HFFc6 (cell line): ENCODE results near the gene TTYH2. TPM values are rescaled to one million over a fixed set of nuclear protein-coding genes. Genes with fewer than 3 reads are reported as not detected.

ENCODE experiments used
- DNase-seq: peaks from one replicate; pipeline ENCODE4 v3.0.0-alpha.2; 2018
- H3K27ac Mint-ChIP-seq: 2 replicates; pipeline ENCODE4 v1.8.0; 2020; ENCODE audit warnings: mild to moderate bottlenecking, mixed read lengths
- H3K27me3 Mint-ChIP-seq: 2 replicates; pipeline ENCODE4 v1.8.0; 2021; ENCODE audit warnings: mild to moderate bottlenecking, moderate library complexity, mixed read lengths; ENCODE audit not compliant: insufficient read depth
- H3K36me3 Mint-ChIP-seq: 2 replicates; pipeline ENCODE4 v1.8.0; 2021; ENCODE audit warnings: low read depth, mixed read lengths
- H3K4me1 Mint-ChIP-seq: 2 replicates; pipeline ENCODE4 v1.8.0; 2020; ENCODE audit warnings: low read depth, mixed read lengths
- H3K4me3 Mint-ChIP-seq: 2 replicates; pipeline ENCODE4 v1.8.0; 2020; ENCODE audit warnings: mild to moderate bottlenecking, moderate library complexity, mixed read lengths
- H3K9me3 Mint-ChIP-seq: 2 replicates; pipeline ENCODE4 v1.8.0; 2020; ENCODE audit warnings: mild to moderate bottlenecking, mixed read lengths
- total RNA-seq, 6 experiments: library from RNA; stranded (reverse); fragmentation: NEBNext Ultra II Directional; extraction: Animal tissue kit (Norgen Biotek cat#: 25700); gene quantifications; 2 replicates in 1 of 6; 3 replicates in 5 of 6; pipeline ENCODE4 v1.2.3, GENCODE V29; 2021
- TF ChIP-seq, protein P1 (sequence below): fragments of 200-600 bp; sonication (generic); IDR thresholded peaks from 2 replicates; pipeline ENCODE4 v1.5.0; 2021; ENCODE audit warnings: antibody characterized with exemption, mild to moderate bottlenecking

Gene TTYH2
- total RNA-seq, 6 experiments from 2014 or later = 1.2 to 2.7 (median 1.9) TPM

DNA sequence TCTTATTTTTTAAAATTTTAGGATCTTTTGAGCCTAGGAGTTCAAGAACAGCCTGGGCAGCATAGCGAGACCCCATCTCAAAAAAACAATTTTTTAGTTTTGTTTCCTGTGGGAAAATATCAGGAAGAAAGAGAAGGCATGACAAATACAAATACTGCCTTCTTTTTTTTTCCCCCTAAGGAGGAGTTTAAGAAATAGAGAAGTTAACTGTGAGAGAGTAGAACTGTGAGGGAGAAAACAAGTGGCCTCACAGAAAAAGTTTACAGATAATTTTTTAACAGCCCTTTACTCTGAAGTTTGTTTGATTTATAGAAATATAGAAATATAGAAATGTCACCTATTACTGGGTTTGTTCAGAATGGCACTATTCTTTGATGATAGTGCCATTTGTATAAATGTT lies 21.1 kb downstream of the TTYH2 start:
- no peaks in the 10 kb centered on the region for H3K36me3 Mint-ChIP-seq
- H3K4me3 Mint-ChIP-seq = no peak overlapping the region
- TF ChIP-seq, protein P1, sequence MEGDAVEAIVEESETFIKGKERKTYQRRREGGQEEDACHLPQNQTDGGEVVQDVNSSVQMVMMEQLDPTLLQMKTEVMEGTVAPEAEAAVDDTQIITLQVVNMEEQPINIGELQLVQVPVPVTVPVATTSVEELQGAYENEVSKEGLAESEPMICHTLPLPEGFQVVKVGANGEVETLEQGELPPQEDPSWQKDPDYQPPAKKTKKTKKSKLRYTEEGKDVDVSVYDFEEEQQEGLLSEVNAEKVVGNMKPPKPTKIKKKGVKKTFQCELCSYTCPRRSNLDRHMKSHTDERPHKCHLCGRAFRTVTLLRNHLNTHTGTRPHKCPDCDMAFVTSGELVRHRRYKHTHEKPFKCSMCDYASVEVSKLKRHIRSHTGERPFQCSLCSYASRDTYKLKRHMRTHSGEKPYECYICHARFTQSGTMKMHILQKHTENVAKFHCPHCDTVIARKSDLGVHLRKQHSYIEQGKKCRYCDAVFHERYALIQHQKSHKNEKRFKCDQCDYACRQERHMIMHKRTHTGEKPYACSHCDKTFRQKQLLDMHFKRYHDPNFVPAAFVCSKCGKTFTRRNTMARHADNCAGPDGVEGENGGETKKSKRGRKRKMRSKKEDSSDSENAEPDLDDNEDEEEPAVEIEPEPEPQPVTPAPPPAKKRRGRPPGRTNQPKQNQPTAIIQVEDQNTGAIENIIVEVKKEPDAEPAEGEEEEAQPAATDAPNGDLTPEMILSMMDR = no peak
- H3K4me1 Mint-ChIP-seq = no peaks in the 10 kb centered on the region
- peaks cover 7% of the 10 kb centered on the region for H3K27me3 Mint-ChIP-seq
- no peak overlapping the region for H3K27ac Mint-ChIP-seq
- no peaks in the 10 kb centered on the region for H3K9me3 Mint-ChIP-seq
- DNase-seq = no peak

DNA sequence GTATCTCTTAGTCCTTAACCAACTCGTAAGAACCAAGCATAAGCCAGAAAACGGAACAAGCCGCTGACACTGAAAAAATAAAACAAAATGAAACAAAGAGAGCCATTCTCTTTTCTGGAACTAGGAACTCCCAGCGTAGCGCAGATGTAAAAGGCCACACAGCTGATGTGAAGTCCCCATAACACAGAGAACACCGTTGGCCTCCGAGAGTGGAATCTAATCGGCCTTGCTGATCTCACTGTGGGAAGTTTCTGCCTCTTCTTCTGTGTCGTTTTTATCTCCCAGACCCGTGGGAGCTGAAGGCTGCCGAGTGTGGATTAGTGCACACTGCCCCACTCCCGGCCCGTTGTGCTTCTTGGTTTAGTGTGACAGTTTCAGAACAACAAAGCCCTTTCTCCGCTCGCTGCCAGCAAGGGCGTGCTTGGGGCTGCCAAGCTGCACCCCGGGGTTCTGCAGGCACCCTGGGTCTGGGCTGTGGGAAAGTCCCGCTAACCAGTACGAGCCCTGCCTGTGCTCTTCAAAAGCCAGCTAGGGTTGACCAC lies 21.7 kb downstream of the TTYH2 start:
- H3K4me1 Mint-ChIP-seq = no peaks in the 10 kb centered on the region
- no peak for DNase-seq
- H3K27ac Mint-ChIP-seq = no peak overlapping the region
- H3K36me3 Mint-ChIP-seq = no peaks in the 10 kb centered on the region
- TF ChIP-seq, protein P1 = no peak
- H3K4me3 Mint-ChIP-seq = peak overlapping the region; percentile 7; the same call in 1 of the 2 replicates
- H3K9me3 Mint-ChIP-seq = no peaks in the 10 kb centered on the region
- H3K27me3 Mint-ChIP-seq = peaks cover 7% of the 10 kb centered on the region

DNA sequence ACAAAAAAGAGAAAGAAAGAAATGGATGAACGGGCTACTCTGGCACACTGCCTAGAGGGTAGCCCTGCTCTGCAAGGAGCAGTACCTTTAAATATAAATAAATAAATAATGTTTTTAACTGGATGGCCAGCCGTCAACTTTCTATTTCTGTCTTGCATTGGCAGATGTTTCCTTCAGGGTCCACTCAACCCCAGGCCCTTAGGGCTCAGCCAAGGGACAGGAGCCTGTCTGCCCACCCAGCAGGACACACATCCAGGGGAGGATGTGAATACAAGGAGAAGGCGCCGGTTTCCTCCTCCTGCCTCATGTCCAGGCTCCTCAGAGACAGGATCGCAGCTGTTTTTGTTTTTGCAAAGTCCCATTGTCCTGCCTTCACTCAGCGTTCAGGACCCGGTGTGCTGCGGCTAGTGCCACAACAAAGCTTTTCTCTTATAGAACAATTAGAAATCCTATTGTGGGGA lies 22.6 kb downstream of the TTYH2 start:
- Mint-ChIP-seq H3K27ac (no peak overlapping the region), H3K4me1 (no peaks in the 10 kb centered on the region), H3K4me3 (no peak overlapping the region), H3K9me3 (peaks cover 1% of the 10 kb centered on the region; the same call in 1 of the 2 replicates), H3K27me3 (peaks cover 7% of the 10 kb centered on the region), H3K36me3 (no peaks in the 10 kb centered on the region)
- TF ChIP-seq, protein P1 = no peak
- DNase-seq = no peak

DNA sequence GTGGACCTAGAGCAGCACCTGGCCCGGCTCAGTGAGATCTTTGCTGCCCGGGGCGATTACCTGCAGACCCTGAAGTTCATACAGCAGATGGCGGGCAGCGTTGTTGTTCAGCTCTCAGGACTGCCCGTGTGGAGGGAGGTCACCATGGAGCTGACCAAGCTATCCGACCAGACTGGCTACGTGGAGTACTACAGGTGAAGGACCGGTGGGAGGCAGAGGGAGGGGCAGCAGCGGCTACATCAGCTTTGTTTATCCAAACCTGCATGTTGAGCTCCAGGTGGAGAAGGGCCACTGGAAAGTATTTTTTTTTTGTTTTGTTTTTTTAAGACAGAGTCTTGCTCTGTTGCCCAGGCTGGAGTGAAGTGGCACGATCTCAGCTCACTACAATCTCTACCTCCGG lies 23.9 kb downstream of the TTYH2 start:
- Mint-ChIP-seq H3K9me3 (peaks cover 4% of the 10 kb centered on the region; the same call in 1 of the 2 replicates), H3K27ac (no peak overlapping the region), H3K36me3 (no peaks in the 10 kb centered on the region), H3K27me3 (peaks cover 3% of the 10 kb centered on the region), H3K4me1 (no peaks in the 10 kb centered on the region), H3K4me3 (no peak overlapping the region)
- TF ChIP-seq, protein P1 = no peak
- DNase-seq = no peak

DNA sequence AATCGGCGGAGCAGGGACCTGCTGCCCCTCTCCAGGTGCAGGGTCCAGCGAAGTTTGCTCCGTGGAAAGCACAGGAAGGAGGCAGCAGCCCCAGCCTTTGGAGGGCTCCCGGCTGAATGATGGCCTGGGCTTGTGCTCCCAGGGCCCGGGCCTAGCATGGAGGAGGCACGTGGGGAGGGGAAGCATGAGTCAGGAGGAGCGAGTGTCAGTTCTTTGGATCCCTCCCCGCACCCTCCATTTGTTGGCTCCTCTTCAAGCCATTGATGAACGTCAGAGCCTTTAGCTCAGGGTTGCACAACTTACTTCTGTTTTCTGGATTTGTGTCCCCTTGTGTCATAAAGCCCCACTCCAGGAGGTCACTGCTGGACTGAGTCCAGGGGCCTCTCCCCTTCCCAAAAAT lies 25.8 kb downstream of the TTYH2 start:
- Mint-ChIP-seq H3K9me3 (peaks cover 4% of the 10 kb centered on the region; the same call in 1 of the 2 replicates), H3K4me1 (no peaks in the 10 kb centered on the region), H3K27me3 (peaks cover 3% of the 10 kb centered on the region), H3K27ac (no peak overlapping the region), H3K4me3 (no peak overlapping the region), H3K36me3 (no peaks in the 10 kb centered on the region)
- no peak for DNase-seq
- TF ChIP-seq, protein P1 = no peak
